Upper lobe of left lung (tissue), 4 donors: ENCODE data around the gene SUN1.

Experiments used
- EP300 ChIP-seq, 4 donors: sonication (generic); formaldehyde crosslinking; IDR thresholded peaks; one replicate each; pipeline ENCODE4 v1.5.1; 2017; ENCODE audit warnings: antibody characterized with exemption in 4 of 4, control low read depth in 2 of 4
- POLR2AphosphoS5 ChIP-seq, 2 donors: sonication (generic); formaldehyde crosslinking; IDR thresholded peaks; one replicate each; pipeline ENCODE4 v1.5.1; 2017; ENCODE audit warnings: antibody characterized with exemption in 2 of 2
- TF ChIP-seq, protein P1 (sequence below), 6 experiments: fragments of 450-650 bp in 4 of 6; fragments of 200-600 bp in 2 of 6; sonication (generic) in 2 of 6; IDR thresholded peaks; one replicate each; pipeline ENCODE4 v1.5.1; 2016 to 2019; ENCODE audit warnings: antibody characterized with exemption in 6 of 6

DNA sequence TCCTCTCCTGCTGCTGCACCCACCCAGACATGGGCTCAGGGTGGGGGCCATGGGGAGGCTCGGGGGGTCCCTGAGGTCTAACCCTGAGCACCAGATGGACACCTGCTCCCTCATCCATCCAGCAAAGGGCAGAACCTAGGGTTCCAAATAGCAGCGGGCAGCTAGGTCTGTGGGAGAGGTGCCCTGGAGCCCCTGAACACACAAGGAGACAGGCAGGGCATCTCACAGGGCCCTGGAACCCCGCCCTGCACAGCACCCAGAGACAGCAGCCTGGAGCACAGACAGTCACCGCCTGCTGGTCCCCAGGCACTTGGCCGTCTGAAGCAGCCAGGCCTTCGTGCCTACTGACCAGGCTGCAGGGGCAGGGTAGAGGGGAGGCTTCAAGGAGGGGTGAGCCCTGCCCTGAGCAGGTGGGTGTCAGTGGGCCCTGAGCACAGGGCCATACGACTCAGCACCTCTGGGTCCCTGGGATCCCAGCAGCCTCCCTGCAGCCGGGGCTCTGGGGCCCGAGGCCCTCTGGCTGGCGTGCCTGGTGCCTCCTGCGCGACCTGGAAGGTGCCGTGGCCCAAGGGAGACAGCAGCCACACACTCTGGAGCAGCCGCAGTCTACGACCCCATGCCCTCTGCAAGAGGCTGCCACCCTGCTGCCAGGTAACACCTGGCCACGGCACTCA, 82.4 kb downstream of the SUN1 start:
- TF ChIP-seq, protein P1, sequence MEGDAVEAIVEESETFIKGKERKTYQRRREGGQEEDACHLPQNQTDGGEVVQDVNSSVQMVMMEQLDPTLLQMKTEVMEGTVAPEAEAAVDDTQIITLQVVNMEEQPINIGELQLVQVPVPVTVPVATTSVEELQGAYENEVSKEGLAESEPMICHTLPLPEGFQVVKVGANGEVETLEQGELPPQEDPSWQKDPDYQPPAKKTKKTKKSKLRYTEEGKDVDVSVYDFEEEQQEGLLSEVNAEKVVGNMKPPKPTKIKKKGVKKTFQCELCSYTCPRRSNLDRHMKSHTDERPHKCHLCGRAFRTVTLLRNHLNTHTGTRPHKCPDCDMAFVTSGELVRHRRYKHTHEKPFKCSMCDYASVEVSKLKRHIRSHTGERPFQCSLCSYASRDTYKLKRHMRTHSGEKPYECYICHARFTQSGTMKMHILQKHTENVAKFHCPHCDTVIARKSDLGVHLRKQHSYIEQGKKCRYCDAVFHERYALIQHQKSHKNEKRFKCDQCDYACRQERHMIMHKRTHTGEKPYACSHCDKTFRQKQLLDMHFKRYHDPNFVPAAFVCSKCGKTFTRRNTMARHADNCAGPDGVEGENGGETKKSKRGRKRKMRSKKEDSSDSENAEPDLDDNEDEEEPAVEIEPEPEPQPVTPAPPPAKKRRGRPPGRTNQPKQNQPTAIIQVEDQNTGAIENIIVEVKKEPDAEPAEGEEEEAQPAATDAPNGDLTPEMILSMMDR (IDR thresholded peaks at IDR 0.05): no peak
- TF ChIP-seq POLR2AphosphoS5 (IDR thresholded peaks at IDR 0.05): no peak
- no peak for TF ChIP-seq EP300 (IDR thresholded peaks at IDR 0.05)
